ENCODE results near the gene CDK5R2. TPM values are rescaled to one million over a fixed set of nuclear protein-coding genes. Genes with fewer than 3 reads are reported as not detected.

The CDK5R2 gene
- total and polyA plus RNA-seq, 2 of the 13 experiments (the other 11 are each of a cell fraction or from before 2014, with no cell fraction given), result not detected

DNA sequence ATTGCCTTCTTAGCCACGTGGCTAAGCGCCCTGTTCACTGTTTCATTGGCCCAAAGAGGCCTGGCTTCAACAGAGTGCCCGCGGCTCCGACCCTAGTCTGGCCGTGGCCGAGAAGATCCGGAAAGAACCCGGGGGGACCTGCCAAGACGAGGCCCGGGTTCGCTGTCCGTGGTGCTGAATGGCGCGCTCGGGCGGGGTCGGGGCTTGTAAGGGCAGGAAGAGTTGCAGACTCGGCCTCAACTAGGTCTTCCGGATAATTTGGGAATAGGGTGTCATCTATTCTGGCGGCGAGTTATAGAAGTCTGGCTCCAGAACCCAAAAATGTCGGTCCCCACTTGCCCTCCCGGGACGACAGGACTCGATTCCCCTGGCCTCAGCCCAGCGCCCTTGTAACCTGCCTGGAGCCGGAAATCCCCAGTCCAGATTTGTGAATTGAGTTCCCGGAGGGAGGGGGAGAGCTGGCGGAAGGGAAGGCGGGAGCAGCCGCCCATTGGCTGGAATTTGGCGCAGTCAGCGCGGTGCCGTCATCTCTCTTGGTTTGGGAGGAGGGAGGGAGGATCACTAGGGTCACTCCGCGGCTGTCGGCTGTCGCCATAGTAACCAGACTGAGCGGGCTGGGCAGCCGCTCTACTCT lies 3.5 kb downstream of the CDK5R2 start (continued):
- 0 out of 2 replicates have a peak, but pooled peaks have one; percentile 63 for TF ChIP-seq ZNF343 (CRISPR knock-in tag; IDR thresholded peaks at IDR 0.05)
- TF ChIP-seq, protein P1, sequence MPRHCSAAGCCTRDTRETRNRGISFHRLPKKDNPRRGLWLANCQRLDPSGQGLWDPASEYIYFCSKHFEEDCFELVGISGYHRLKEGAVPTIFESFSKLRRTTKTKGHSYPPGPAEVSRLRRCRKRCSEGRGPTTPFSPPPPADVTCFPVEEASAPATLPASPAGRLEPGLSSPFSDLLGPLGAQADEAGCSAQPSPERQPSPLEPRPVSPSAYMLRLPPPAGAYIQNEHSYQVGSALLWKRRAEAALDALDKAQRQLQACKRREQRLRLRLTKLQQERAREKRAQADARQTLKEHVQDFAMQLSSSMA (CRISPR knock-in tag; IDR thresholded peaks at IDR 0.05), result peak; percentile 81; the same call in 1 of the 2 replicates
- TF ChIP-seq MIXL1 (CRISPR knock-in tag; IDR thresholded peaks at IDR 0.05), result no peak; the same call in 1 of the 2 replicates
- TF ChIP-seq, protein P2, sequence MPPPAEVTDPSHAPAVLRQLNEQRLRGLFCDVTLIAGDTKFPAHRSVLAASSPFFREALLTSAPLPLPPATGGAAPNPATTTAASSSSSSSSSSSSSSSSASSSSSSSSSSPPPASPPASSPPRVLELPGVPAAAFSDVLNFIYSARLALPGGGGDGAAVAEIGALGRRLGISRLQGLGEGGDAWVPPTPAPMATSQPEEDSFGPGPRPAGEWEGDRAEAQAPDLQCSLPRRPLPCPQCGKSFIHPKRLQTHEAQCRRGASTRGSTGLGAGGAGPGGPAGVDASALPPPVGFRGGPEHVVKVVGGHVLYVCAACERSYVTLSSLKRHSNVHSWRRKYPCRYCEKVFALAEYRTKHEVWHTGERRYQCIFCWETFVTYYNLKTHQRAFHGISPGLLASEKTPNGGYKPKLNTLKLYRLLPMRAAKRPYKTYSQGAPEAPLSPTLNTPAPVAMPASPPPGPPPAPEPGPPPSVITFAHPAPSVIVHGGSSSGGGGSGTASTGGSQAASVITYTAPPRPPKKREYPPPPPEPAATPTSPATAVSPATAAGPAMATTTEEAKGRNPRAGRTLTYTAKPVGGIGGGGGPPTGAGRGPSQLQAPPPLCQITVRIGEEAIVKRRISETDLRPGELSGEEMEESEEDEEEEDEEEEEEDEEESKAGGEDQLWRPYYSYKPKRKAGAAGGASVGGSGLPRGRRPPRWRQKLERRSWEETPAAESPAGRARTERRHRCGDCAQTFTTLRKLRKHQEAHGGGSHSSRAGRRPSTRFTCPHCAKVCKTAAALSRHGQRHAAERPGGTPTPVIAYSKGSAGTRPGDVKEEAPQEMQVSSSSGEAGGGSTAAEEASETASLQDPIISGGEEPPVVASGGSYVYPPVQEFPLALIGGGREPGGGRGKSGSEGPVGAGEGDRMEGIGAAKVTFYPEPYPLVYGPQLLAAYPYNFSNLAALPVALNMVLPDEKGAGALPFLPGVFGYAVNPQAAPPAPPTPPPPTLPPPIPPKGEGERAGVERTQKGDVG (CRISPR knock-in tag; IDR thresholded peaks at IDR 0.05; ENCODE audit: borderline replicate concordance), result no peak
- peak; percentile 60; the same call in 1 of the 2 replicates for TF ChIP-seq ZBTB7A (CRISPR knock-in tag; IDR thresholded peaks at IDR 0.05)
- TF ChIP-seq, protein P3, sequence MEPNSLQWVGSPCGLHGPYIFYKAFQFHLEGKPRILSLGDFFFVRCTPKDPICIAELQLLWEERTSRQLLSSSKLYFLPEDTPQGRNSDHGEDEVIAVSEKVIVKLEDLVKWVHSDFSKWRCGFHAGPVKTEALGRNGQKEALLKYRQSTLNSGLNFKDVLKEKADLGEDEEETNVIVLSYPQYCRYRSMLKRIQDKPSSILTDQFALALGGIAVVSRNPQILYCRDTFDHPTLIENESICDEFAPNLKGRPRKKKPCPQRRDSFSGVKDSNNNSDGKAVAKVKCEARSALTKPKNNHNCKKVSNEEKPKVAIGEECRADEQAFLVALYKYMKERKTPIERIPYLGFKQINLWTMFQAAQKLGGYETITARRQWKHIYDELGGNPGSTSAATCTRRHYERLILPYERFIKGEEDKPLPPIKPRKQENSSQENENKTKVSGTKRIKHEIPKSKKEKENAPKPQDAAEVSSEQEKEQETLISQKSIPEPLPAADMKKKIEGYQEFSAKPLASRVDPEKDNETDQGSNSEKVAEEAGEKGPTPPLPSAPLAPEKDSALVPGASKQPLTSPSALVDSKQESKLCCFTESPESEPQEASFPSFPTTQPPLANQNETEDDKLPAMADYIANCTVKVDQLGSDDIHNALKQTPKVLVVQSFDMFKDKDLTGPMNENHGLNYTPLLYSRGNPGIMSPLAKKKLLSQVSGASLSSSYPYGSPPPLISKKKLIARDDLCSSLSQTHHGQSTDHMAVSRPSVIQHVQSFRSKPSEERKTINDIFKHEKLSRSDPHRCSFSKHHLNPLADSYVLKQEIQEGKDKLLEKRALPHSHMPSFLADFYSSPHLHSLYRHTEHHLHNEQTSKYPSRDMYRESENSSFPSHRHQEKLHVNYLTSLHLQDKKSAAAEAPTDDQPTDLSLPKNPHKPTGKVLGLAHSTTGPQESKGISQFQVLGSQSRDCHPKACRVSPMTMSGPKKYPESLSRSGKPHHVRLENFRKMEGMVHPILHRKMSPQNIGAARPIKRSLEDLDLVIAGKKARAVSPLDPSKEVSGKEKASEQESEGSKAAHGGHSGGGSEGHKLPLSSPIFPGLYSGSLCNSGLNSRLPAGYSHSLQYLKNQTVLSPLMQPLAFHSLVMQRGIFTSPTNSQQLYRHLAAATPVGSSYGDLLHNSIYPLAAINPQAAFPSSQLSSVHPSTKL (CRISPR knock-in tag; IDR thresholded peaks at IDR 0.05), result peak; percentile 47; the same call in 1 of the 2 replicates
- no peak for TF ChIP-seq TBP (CRISPR knock-in tag; IDR thresholded peaks at IDR 0.05)
- TF ChIP-seq TMF1 (CRISPR knock-in tag; IDR thresholded peaks at IDR 0.05; ENCODE audit: low read depth), result peak; percentile 96
- TF ChIP-seq KDM4B (CRISPR knock-in tag; IDR thresholded peaks at IDR 0.05), result peak; percentile 98; the same call in 1 of the 2 replicates
- no peak for TF ChIP-seq NCOR1 (IDR thresholded peaks at IDR 0.05; ENCODE audit: borderline replicate concordance, low read length)
- TF ChIP-seq NKX3-1 (CRISPR knock-in tag; IDR thresholded peaks at IDR 0.05), result peak; percentile 95
- no peak for TF ChIP-seq NR2F1 (CRISPR knock-in tag; IDR thresholded peaks at IDR 0.05)
- TF ChIP-seq, protein P4, sequence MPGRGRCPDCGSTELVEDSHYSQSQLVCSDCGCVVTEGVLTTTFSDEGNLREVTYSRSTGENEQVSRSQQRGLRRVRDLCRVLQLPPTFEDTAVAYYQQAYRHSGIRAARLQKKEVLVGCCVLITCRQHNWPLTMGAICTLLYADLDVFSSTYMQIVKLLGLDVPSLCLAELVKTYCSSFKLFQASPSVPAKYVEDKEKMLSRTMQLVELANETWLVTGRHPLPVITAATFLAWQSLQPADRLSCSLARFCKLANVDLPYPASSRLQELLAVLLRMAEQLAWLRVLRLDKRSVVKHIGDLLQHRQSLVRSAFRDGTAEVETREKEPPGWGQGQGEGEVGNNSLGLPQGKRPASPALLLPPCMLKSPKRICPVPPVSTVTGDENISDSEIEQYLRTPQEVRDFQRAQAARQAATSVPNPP (CRISPR knock-in tag; IDR thresholded peaks at IDR 0.05), result peak; percentile 68; the same call in 1 of the 2 replicates
- TF ChIP-seq ZNF768 (CRISPR knock-in tag; IDR thresholded peaks at IDR 0.05), result peak; percentile 74; the same call in 1 of the 2 replicates
- TF ChIP-seq, protein P5, sequence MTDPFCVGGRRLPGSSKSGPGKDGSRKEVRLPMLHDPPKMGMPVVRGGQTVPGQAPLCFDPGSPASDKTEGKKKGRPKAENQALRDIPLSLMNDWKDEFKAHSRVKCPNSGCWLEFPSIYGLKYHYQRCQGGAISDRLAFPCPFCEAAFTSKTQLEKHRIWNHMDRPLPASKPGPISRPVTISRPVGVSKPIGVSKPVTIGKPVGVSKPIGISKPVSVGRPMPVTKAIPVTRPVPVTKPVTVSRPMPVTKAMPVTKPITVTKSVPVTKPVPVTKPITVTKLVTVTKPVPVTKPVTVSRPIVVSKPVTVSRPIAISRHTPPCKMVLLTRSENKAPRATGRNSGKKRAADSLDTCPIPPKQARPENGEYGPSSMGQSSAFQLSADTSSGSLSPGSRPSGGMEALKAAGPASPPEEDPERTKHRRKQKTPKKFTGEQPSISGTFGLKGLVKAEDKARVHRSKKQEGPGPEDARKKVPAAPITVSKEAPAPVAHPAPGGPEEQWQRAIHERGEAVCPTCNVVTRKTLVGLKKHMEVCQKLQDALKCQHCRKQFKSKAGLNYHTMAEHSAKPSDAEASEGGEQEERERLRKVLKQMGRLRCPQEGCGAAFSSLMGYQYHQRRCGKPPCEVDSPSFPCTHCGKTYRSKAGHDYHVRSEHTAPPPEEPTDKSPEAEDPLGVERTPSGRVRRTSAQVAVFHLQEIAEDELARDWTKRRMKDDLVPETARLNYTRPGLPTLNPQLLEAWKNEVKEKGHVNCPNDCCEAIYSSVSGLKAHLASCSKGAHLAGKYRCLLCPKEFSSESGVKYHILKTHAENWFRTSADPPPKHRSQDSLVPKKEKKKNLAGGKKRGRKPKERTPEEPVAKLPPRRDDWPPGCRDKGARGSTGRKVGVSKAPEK (CRISPR knock-in tag; IDR thresholded peaks at IDR 0.05; ENCODE audit: borderline replicate concordance), result no peak
- peak; percentile 83 for TF ChIP-seq ZBTB7B (CRISPR knock-in tag; IDR thresholded peaks at IDR 0.05)
- peak; percentile 91 for TF ChIP-seq KLF15 (CRISPR knock-in tag; IDR thresholded peaks at IDR 0.05; ENCODE audit: borderline replicate concordance)
